Activated T-cell treated with anti-CD3 and anti-CD28 coated beads for 24 hours (primary cell): ENCODE results near the gene UNG.
A peak's percentile ranks its signal among the peaks of the same experiment; 100 is the strongest.
"Not testable (repeated sequence)": the region's sequence is repeated elsewhere in the genome, so short reads cannot be mapped to it uniquely, and the experiment has no call there.

Experiments
- DNase-seq: peaks from one replicate; pipeline ENCODE4 v3.0.0-alpha.2; 2020; ENCODE audit warnings: low read depth

The UNG gene

GRCh38 chr12:109097435-109098182 lies at the start of gene UNG:
Gene UNG (plus strand): TSS chr12:109097597. CDS start chr12:109097680, 83 bp downstream.
- peak; percentile 97 for DNase-seq

- DNase-seq, result not testable (repeated sequence)
These were observed 48.7 kb upstream of the UNG start for GRCh38 chr12:109048706-109049105.

GRCh38 chr12:109049794-109050193 lies 47.6 kb upstream of the UNG start:
- DNase-seq, result not testable (repeated sequence)

- DNase-seq, result no peak
These were observed 45.3 kb upstream of the UNG start for GRCh38 chr12:109052097-109052413.

- DNase-seq, result peak; percentile 77
These were observed 44.7 kb upstream of the UNG start, which contains the start of gene USP30 for GRCh38 chr12:109052414-109053323. Gene USP30 (plus strand): TSS chr12:109052576. CDS start chr12:109052679, 103 bp downstream.

- peak; percentile 20 for DNase-seq
These were observed 43.8 kb upstream of the UNG start for GRCh38 chr12:109053382-109054123.

- DNase-seq, result not testable (repeated sequence)
These were observed 43.3 kb upstream of the UNG start for GRCh38 chr12:109054124-109054513.

GRCh38 chr12:109054520-109054919 lies 42.9 kb upstream of the UNG start:
- DNase-seq, result no peak

GRCh38 chr12:109056891-109057290 lies 40.5 kb upstream of the UNG start:
- DNase-seq, result no peak

GRCh38 chr12:109057376-109057775 lies 40.0 kb upstream of the UNG start:
- DNase-seq, result no peak

- no peak for DNase-seq
These were observed 38.6 kb upstream of the UNG start for GRCh38 chr12:109058773-109059172.

- no peak for DNase-seq
These were observed 33.3 kb upstream of the UNG start for GRCh38 chr12:109064143-109064542.

GRCh38 chr12:109065154-109065852 lies 32.1 kb upstream of the UNG start:
- no peak for DNase-seq

- DNase-seq, result no peak
These were observed 31.6 kb upstream of the UNG start for GRCh38 chr12:109065853-109066193.

- DNase-seq, result no peak
These were observed 27.8 kb upstream of the UNG start for GRCh38 chr12:109069307-109070271.

GRCh38 chr12:109074866-109075265 lies 22.5 kb upstream of the UNG start:
- DNase-seq, result no peak

- no peak for DNase-seq
These were observed 14.6 kb upstream of the UNG start for GRCh38 chr12:109082751-109083150.

GRCh38 chr12:109084425-109084824 lies 13.0 kb upstream of the UNG start:
- no peak for DNase-seq

GRCh38 chr12:109085590-109085989 lies 11.8 kb upstream of the UNG start:
- DNase-seq, result no peak

GRCh38 chr12:109087250-109087649 lies 10.1 kb upstream of the UNG start:
- no peak for DNase-seq

GRCh38 chr12:109088818-109089217 lies 8.6 kb upstream of the UNG start:
- DNase-seq, result no peak
